ENCODE results near the gene WDR37.
"Not testable (repeated sequence)": the region's sequence is repeated elsewhere in the genome, so short reads cannot be mapped to it uniquely, and the experiment has no call there.

DNA sequence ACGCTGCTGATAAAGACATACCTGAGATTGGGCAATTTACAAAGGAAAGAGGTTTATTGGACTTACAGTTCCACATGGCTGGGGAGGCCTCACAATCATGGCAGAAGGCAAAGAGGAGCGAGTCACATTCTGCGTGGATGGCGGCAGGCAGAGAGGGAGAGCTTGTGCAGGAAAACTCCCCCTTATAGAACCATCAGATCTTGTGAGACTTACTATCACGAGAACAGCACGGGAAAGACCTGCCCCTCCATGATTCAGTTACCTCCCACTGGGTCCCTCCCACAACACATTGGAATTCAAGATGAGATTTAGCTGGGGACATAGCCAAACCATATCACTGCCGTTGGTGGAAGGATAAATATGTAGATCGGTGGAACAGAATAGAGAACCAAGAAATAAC is 10.5 kb downstream of the WDR37 start:
- TF ChIP-seq, protein P1, sequence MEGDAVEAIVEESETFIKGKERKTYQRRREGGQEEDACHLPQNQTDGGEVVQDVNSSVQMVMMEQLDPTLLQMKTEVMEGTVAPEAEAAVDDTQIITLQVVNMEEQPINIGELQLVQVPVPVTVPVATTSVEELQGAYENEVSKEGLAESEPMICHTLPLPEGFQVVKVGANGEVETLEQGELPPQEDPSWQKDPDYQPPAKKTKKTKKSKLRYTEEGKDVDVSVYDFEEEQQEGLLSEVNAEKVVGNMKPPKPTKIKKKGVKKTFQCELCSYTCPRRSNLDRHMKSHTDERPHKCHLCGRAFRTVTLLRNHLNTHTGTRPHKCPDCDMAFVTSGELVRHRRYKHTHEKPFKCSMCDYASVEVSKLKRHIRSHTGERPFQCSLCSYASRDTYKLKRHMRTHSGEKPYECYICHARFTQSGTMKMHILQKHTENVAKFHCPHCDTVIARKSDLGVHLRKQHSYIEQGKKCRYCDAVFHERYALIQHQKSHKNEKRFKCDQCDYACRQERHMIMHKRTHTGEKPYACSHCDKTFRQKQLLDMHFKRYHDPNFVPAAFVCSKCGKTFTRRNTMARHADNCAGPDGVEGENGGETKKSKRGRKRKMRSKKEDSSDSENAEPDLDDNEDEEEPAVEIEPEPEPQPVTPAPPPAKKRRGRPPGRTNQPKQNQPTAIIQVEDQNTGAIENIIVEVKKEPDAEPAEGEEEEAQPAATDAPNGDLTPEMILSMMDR (IDR thresholded peaks at IDR 0.05; ENCODE audit: low read depth, low read length, poor library complexity, severe bottlenecking) = not testable (repeated sequence)
- TF ChIP-seq EZH2phosphoT487 (IDR thresholded peaks at IDR 0.05; ENCODE audit: borderline replicate concordance, low read length) = not testable (repeated sequence)

All from DOHH2 (cell line).